ENCODE results near the gene PARP16. TPM values are rescaled to one million over a fixed set of nuclear protein-coding genes. Genes with fewer than 3 reads are reported as not detected.

The PARP16 gene
- total and polyA plus RNA-seq, 4 experiments from 2014 or later: 20.8 to 27.2 (median 24.2) TPM

DNA sequence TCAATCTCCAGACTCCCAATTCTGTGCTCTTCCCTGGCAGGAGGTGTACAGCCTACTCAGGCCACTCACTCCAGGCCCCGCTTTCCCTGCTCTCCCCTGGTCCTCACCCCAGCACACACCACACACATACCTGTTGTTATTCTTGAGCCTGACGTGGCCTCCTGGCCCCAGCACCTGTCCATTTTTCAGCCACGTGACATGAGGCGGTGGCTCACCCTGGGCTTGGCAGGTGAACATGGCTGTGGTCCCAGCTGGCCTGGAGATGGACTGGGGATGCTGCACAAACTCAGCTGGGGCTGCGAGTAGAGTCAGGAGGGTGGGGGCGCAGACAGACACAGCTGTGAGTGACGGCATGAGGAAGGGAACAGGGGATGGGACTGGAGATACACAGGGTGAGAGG is 45.1 kb upstream of the PARP16 start:
- H3K27ac ChIP-seq (ENCODE audit: low read depth, low read length): no peak overlapping the region
- Mint-ChIP-seq H3K27me3 (peaks cover 0 to 9% of the 10 kb centered on the region in 2 donors), H3K9me3 (no peaks in the 10 kb centered on the region), H3K36me3 (no peaks in the 10 kb centered on the region), H3K4me1 (no peaks in the 10 kb centered on the region), H3K27ac (no peak overlapping the region), H3K4me3 (no peak overlapping the region)
- POLR2A ChIA-PET (ENCODE audit: partially characterized antibody): no interaction called here
- H3K36me3 ChIP-seq (ENCODE audit: insufficient read depth, low read length): no peaks in the 10 kb centered on the region
- no peak for DNase-seq
- CTCF ChIA-PET (ENCODE audit: partially characterized antibody): interaction anchor here (5.4 kb wide), 1 partner anchor 12 kb away, joined by 26 read pairs; no protein-coding TSS in a partner anchor
- intact Hi-C loops (cut with micrococcal nuclease): no loop called here
- H3K4me3 ChIP-seq (ENCODE audit: low read length in 2 of 2): no peak overlapping the region
- no peaks in the 10 kb centered on the region for H3K4me1 ChIP-seq (ENCODE audit: insufficient read depth, low read length)
- H3K9me3 ChIP-seq (ENCODE audit: control insufficient read depth in 1 of 2, low read length in 2 of 2): no peaks in the 10 kb centered on the region
- H3K27me3 ChIP-seq (ENCODE audit: insufficient read depth, low read length): no peaks in the 10 kb centered on the region

DNA sequence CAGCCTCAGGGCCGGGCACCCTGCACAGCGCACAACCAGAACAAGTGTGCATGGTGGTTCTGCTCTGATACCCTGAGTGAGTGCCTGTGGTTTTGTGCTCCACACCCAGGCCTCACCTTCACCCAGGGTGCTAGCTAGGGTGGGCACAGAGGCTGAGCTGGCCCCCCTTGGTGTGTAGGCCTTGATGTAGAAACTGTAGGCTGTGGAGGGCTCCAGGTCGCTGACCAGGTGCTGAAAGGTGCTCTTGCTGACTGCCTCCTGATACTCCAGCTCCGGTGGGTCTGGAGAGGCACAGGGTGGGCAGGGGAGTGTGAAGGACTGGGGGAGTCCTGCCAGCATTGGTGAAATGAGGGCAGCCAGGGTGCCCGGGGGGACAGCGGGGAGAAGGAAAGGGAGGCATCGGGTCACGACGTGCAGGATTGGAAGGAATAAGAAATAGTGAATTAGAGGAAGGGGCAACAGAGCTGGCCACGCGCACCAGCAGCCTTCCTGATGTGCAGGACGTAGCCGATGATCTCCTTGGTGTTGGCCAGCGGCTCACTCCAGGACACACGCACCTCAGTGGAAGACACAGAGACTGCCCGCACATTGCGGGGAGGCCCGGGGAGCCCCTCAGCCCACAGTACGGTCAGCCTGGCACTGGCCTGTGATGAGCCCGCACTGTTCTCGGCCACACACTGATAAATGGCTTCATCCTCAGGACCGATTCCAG is 44.4 kb upstream of the PARP16 start:
- Mint-ChIP-seq H3K4me3 (no peak overlapping the region), H3K36me3 (no peaks in the 10 kb centered on the region), H3K9me3 (no peaks in the 10 kb centered on the region), H3K4me1 (no peaks in the 10 kb centered on the region), H3K27ac (no peak overlapping the region), H3K27me3 (peaks cover 0 to 9% of the 10 kb centered on the region in 2 donors)
- Histone ChIP-seq H3K4me3 (ENCODE audit: low read length in 2 of 2) (no peak overlapping the region), H3K27me3 (ENCODE audit: insufficient read depth, low read length) (no peaks in the 10 kb centered on the region), H3K27ac (ENCODE audit: low read depth, low read length) (no peak overlapping the region), H3K9me3 (ENCODE audit: control insufficient read depth in 1 of 2, low read length in 2 of 2) (no peaks in the 10 kb centered on the region), H3K36me3 (ENCODE audit: insufficient read depth, low read length) (no peaks in the 10 kb centered on the region), H3K4me1 (ENCODE audit: insufficient read depth, low read length) (no peaks in the 10 kb centered on the region)
- CTCF ChIA-PET (ENCODE audit: partially characterized antibody): interaction anchor here (5.4 kb wide), 1 partner anchor 11 kb away, joined by 26 read pairs; no protein-coding TSS in a partner anchor
- POLR2A ChIA-PET (ENCODE audit: partially characterized antibody): no interaction called here
- no peak for DNase-seq
- intact Hi-C loops (cut with micrococcal nuclease): no loop called here

DNA sequence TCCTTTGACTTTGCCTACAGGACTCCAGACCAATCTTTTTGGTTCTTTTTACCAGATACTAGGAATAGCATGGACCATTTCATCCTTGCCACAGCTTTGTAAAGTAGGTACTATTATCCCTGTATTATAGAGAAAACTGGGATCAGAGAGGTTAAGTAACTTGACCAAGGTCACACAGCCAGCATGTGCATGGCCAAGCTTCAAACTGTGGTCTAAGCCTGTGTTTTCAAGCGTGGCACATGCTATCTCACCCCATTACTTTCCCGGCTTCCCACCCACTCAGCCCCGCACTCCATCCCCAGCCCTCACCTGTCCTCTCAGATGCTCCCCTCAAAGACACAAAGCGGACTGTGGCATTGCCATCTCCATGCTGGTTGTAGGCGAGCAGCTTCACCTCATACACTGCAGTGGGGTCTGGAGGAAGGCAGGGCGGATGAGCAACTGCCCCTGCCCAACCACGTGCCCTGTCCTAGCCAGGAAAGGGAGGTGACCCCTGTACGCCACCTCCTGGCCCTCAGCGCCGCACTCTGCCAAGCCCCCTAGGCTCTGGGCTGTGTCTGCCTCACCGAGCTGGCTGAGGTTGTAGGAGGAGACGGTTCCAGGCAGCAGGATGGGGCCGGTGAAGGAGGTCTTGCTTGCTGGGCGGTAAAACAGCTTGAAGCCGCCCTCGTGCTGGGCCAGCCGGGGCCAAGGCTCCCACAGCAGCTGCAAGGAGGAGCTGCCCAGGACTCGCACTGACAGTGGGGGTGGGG is 43.5 kb upstream of the PARP16 start:
- H3K4me1 ChIP-seq (ENCODE audit: insufficient read depth, low read length): no peaks in the 10 kb centered on the region
- ChIA-PET CTCF (ENCODE audit: partially characterized antibody) (interaction anchor here (5.4 kb wide), 1 partner anchor 10 kb away, joined by 26 read pairs; no protein-coding TSS in a partner anchor), POLR2A (ENCODE audit: partially characterized antibody) (no interaction called here)
- no peaks in the 10 kb centered on the region for H3K9me3 ChIP-seq (ENCODE audit: control insufficient read depth in 1 of 2, low read length in 2 of 2)
- H3K27me3 Mint-ChIP-seq: peaks cover 0 to 8% of the 10 kb centered on the region in 2 donors
- intact Hi-C loops (cut with micrococcal nuclease): no loop called here
- no peak overlapping the region for H3K4me3 Mint-ChIP-seq
- no peak overlapping the region for H3K27ac ChIP-seq (ENCODE audit: low read depth, low read length)
- DNase-seq: no peak
- no peaks in the 10 kb centered on the region for H3K27me3 ChIP-seq (ENCODE audit: insufficient read depth, low read length)
- no peak overlapping the region for H3K27ac Mint-ChIP-seq
- no peaks in the 10 kb centered on the region for H3K9me3 Mint-ChIP-seq
- H3K36me3 ChIP-seq (ENCODE audit: insufficient read depth, low read length): no peaks in the 10 kb centered on the region
- H3K36me3 Mint-ChIP-seq: no peaks in the 10 kb centered on the region
- no peaks in the 10 kb centered on the region for H3K4me1 Mint-ChIP-seq
- H3K4me3 ChIP-seq (ENCODE audit: low read length in 2 of 2): no peak overlapping the region

DNA sequence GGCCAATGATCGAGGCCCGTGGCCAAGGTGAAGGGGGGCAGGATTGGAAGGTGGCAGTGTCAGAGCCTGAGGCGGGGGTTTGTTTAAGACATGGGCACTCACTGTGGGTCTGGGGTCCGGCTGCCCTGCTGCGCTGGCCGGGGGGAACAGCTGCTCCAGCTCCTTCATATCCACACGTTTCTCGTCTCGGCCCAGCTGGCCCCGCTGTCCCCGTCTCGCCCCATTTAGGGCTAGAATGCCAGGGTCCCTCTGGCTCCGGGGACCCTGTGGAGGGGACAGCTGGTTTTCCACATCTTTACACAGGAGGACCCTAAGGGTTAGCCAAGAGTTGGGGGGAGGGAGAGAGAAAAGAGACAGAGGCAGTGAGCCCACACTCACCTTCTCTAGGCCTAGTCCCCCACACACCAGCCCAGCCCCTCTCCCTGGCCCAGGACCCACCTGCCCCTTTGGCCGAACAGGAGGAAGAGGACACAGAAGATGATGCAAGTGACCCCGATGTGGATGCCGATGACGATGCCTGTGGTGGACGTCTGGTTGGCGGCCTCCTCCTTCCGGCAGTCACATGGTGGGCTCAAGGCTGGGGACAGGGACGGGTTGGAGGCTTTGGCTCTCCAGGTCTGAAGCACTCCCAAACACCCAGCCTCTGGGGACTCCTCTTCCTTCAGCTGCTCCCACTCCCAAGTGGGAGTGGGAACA is 42.8 kb upstream of the PARP16 start:
- no peaks in the 10 kb centered on the region for H3K4me1 Mint-ChIP-seq
- no peaks in the 10 kb centered on the region for H3K36me3 Mint-ChIP-seq
- Histone ChIP-seq H3K4me3 (ENCODE audit: low read length in 2 of 2) (no peak overlapping the region), H3K27me3 (ENCODE audit: insufficient read depth, low read length) (no peaks in the 10 kb centered on the region), H3K9me3 (ENCODE audit: control insufficient read depth in 1 of 2, low read length in 2 of 2) (no peaks in the 10 kb centered on the region), H3K4me1 (ENCODE audit: insufficient read depth, low read length) (no peaks in the 10 kb centered on the region), H3K27ac (ENCODE audit: low read depth, low read length) (no peak overlapping the region), H3K36me3 (ENCODE audit: insufficient read depth, low read length) (no peaks in the 10 kb centered on the region)
- no peak overlapping the region for H3K4me3 Mint-ChIP-seq
- POLR2A ChIA-PET (ENCODE audit: partially characterized antibody): no interaction called here
- no peak overlapping the region for H3K27ac Mint-ChIP-seq
- H3K9me3 Mint-ChIP-seq: no peaks in the 10 kb centered on the region
- DNase-seq: no peak
- CTCF ChIA-PET (ENCODE audit: partially characterized antibody): interaction anchor here (5.4 kb wide), 1 partner anchor 9 kb away, joined by 26 read pairs; no protein-coding TSS in a partner anchor
- peaks cover 0 to 8% of the 10 kb centered on the region in 2 donors for H3K27me3 Mint-ChIP-seq
- intact Hi-C loops (cut with micrococcal nuclease): no loop called here

DNA sequence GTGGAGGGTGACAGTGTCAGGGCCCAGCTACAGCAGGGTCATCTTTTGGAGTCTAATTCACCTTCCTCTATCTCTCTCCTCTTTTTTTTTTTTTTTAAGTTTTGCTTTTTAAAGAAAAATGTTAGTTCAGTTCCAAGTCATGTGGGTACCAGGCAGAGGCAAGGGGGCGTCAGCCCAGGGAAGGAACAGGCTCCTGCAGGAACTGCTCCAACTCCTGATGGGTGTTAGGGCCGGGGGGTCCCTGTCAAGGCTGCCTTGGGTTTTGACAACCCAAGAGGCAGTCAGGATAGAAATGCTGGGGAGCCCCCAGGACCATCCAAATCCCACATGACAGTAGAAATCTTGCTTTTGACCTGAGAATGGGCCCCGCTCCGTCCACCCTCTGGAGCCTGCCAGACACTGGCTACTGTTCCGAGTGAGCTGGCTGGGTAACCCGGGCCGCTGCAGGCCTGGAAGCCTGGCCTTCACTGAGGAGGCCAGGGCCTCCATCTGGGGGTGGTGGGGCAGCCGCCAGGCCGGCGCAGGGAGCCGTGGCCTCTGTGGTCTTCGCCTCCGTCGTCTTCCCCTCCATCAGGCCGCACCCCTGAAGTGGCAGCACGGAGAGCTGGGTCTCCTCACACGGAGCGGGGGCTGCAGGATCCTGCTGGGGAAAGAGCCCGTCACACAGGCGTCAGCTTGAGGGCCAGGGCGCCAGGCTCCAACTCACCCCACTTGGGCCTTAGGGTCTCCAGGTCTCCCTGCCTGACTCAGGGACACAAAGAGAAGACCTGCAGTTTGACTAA is 42.0 kb upstream of the PARP16 start:
- no peak for DNase-seq
- H3K4me1 ChIP-seq (ENCODE audit: insufficient read depth, low read length): no peaks in the 10 kb centered on the region
- intact Hi-C loops (cut with micrococcal nuclease): no loop called here
- H3K4me3 Mint-ChIP-seq: no peak overlapping the region
- H3K4me3 ChIP-seq (ENCODE audit: low read length in 2 of 2): no peak overlapping the region
- H3K9me3 ChIP-seq (ENCODE audit: control insufficient read depth in 1 of 2, low read length in 2 of 2): no peaks in the 10 kb centered on the region
- no peaks in the 10 kb centered on the region for H3K27me3 ChIP-seq (ENCODE audit: insufficient read depth, low read length)
- H3K4me1 Mint-ChIP-seq: no peaks in the 10 kb centered on the region
- no peaks in the 10 kb centered on the region for H3K9me3 Mint-ChIP-seq
- no peaks in the 10 kb centered on the region for H3K36me3 ChIP-seq (ENCODE audit: insufficient read depth, low read length)
- H3K36me3 Mint-ChIP-seq: no peaks in the 10 kb centered on the region
- peaks cover 2 to 6% of the 10 kb centered on the region in 2 donors for H3K27me3 Mint-ChIP-seq
- ChIA-PET CTCF (ENCODE audit: partially characterized antibody) (interaction anchor here (5.4 kb wide), 1 partner anchor 9 kb away, joined by 26 read pairs; no protein-coding TSS in a partner anchor), POLR2A (ENCODE audit: partially characterized antibody) (no interaction called here)
- no peak overlapping the region for H3K27ac Mint-ChIP-seq
- H3K27ac ChIP-seq (ENCODE audit: low read depth, low read length): no peak overlapping the region

DNA sequence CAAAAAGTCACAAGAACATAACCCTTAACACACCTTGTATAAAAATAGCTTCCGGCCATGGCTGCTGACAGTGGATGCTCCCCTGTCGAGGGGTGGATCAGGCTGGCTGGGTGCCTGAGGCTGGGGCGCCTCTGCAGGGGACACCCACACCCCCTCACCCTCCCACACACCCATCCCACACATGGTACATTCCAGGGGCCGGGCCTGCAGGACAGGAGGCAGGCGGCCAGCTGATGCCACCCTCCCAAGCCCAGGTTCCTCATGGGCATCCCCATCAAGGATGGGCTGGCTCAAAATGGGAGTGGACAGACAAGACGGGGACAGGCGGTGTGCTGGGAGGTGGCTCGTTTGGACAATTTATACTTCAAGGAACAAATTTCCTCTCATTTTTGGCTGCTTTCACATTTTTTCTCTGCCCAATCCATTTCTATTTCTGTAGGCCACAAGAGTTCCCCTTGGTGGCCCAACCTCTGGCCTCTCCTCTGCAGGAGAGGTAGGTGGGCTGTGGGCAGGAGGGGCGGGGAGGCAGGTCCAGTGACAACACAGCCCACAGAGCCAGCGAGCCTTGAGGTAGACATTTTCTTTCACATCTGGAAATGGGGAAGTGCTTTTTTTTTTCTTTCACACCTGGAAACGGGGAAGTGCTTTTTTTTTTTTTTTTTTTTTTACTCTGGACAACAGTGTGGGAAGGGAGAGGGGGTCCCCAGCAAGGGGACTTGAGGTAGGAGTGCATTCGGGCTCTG is 41.1 kb upstream of the PARP16 start:
- DNase-seq: no peak
- Histone ChIP-seq H3K4me1 (ENCODE audit: insufficient read depth, low read length) (no peaks in the 10 kb centered on the region), H3K9me3 (ENCODE audit: control insufficient read depth in 1 of 2, low read length in 2 of 2) (no peaks in the 10 kb centered on the region), H3K4me3 (ENCODE audit: low read length in 2 of 2) (no peak overlapping the region), H3K27ac (ENCODE audit: low read depth, low read length) (no peak overlapping the region), H3K27me3 (ENCODE audit: insufficient read depth, low read length) (no peaks in the 10 kb centered on the region), H3K36me3 (ENCODE audit: insufficient read depth, low read length) (no peaks in the 10 kb centered on the region)
- intact Hi-C loops (cut with micrococcal nuclease): no loop called here
- POLR2A ChIA-PET (ENCODE audit: partially characterized antibody): no interaction called here
- no peaks in the 10 kb centered on the region for H3K4me1 Mint-ChIP-seq
- peaks cover 2 to 6% of the 10 kb centered on the region in 2 donors for H3K27me3 Mint-ChIP-seq
- no peak overlapping the region for H3K27ac Mint-ChIP-seq
- no peaks in the 10 kb centered on the region for H3K36me3 Mint-ChIP-seq
- no peak overlapping the region for H3K4me3 Mint-ChIP-seq
- no peaks in the 10 kb centered on the region for H3K9me3 Mint-ChIP-seq
- CTCF ChIA-PET (ENCODE audit: partially characterized antibody): interaction anchor here (2.4 to 5.4 kb wide), 2 partner anchors 8 to 58 kb away, joined by 8 to 26 read pairs; no protein-coding TSS in a partner anchor
